GF-D8 (cell line): ENCODE results near the gene C12orf54.
"Not testable (repeated sequence)": the region's sequence is repeated elsewhere in the genome, so short reads cannot be mapped to it uniquely, and the experiment has no call there.

Experiments used
- DNase-seq: peaks from one replicate; lab custom pipeline; 2025; lab: John Stamatoyannopoulos, UW

C12orf54 gene

DNA sequence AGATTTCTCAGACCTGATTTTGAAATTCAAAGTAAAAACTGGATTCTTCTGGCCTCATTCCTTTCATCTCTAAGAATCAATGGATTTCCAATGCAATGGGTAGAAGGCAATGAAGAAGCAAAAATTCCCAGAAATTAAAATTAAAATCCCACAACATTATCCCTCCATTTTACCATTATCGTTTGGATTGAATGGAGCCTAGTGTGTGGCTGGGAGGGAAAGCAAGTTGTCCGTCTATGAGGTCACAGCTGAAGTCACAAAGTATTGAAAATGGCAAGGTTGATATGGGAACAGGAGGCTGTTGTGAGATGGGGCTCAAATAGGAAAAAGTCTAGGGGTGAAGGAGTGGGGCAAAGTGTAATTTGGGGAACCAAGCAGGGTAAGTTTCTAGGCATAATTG lies at the start of gene C12orf54:
Gene C12orf54 (plus strand): TSS at position 301 of the 400 bp plus-strand sequence. CDS start 799 bp downstream, outside the sequence.
- DNase-seq, result no peak

DNA sequence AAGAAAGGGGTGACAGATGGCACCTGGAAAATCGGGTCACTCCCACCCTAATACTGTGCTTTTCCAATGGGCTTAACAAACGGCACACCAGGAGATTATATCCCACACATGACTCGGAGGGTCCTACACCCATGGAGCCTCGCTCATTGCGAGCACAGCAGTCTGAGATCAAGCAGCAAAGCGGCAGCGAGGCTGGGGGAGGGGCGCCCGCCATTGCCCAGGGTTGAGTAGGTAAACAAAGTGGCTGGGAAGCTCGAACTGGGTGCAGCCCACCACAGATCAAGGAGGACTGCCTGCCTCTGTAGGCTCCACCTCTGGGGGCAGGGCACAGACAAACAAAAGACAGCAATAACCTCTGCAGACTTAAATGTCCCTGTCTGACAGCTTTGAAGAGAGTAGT lies 48.3 kb upstream of the C12orf54 start:
- DNase-seq, result not testable (repeated sequence)

DNA sequence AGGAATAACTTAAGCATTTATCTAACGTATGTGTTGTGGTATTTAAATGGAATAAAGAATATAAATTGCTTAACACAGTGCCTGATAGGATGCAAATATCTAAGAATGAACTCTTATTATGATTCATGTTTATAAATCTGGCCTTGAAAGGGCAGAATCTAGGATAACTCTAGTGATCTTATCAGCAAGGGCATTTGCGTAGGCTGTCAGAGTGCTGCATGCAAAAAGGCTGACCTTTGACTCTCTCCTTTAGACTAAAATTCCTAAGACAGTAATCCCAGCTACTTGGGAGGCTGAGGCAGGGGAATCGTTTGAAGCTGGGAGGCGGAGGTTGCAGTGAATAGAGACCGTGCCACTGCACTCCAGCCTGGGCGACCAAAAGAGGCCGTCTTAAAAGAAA lies 41.2 kb upstream of the C12orf54 start:
- DNase-seq, result no peak

DNA sequence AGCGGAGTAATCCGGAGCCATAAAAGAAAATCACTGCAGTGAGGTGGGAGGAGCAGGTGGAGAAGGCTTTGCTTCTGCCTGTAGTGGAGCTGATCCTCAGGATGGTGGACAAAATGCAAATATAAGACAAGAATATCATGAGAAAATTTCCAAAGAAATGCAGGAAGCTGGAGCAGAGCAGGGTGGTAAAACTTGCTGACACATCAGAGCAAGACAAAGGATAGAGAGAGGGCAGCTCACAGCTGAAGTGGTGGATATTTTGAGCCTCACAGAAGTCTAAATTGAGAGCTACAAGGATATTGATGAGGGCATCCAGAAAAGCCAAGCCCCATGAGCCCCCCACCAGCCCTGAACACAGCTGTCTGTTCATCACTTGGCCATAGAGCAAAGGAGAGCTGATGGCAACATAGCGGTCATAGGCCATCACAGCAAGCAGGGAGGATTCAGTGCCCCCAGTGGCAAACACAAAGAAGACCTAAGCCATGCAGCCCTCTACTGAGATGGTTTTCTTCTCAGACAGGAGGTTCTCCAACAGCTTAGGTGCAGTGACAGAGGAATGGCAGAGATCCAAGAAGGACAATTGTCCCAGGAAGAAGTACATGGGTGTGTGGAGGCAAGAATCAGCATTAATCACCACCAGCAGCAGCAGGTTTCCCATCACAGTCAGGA lies 40.0 kb upstream of the C12orf54 start:
- DNase-seq, result no peak

DNA sequence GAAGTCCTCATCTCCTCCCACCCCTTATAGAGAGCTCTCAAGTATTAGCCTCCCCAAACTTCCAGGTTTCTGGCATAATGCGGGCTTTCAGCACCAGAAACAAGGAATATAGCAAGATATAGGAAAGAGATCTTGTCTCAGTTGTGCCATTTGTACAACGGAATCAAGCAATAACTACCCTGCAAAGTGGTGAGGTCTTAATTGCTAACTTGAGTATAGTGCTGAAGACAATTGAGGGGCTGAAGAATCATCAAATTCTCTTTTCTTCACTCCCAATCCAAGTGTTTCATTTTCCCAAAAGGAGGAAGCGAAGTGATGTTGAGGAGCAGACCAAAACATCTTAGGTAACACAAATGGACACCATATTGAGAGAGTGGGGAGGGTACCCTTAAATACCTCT lies 36.8 kb upstream of the C12orf54 start:
- no peak for DNase-seq

DNA sequence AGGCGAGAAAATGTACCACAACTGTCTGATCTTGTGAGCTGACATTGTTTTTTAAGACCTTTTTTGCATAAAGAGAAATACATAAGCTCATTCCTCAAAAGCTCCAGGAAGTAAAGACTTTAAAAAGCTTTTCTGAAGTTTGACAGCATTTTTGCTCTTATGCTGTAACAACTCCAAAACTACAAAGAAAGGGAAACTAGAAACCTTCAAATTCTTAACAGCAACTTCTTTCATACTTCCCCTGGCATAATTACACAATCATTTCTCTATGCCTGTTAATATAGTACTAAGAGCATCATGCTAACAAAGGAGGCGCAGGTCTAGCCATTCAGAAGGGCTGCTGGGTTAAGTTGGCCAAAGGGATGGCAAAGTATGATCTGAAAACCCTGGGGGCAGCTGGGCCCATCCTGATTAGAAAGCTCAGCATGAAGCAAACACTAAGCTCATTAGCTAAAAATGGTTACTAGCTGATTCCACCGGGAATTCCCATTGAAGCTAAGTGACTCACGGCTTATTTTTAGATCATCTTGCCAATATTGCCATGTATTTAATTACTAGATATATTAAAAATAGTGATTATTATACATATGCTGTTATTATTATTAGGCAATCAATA lies 36.0 kb upstream of the C12orf54 start:
- no peak for DNase-seq

DNA sequence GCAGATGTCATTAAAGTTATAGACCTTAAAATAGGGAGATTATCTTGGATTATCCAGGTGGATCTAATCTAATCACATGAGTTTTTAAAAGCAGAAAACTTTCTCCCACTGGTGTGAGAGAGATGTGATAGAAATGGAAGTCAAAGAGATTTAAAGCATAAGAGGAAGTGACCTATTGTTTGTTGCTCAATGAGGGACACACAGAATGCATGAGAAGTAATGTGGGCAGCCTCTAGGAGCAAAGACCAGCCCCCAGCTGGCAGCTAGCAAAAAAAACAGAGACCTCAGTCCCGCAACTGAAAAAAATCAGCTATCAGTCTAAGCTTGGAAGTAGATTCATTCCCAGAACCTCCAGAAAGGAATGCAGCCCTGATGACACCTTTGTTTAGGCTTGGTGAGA lies 34.5 kb upstream of the C12orf54 start:
- no peak for DNase-seq

DNA sequence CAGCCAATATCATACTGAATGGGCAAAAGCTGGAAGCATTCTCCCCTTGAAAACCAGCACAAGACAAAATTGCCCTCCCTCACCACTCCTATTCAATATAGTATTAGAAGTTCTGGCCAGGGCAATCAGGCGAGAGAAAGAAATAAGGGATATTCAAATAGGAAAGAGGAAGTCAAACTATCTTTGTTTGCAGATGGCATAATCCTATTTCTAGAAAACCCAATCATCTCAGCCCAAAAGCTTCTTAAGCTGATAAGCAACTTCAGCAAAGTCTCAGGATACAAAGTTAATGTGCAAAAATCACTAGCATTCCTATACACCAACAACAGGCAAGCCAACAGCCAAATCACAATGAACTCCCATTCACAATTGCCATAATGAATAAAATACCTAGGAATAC lies 30.9 kb upstream of the C12orf54 start:
- DNase-seq, result no peak

DNA sequence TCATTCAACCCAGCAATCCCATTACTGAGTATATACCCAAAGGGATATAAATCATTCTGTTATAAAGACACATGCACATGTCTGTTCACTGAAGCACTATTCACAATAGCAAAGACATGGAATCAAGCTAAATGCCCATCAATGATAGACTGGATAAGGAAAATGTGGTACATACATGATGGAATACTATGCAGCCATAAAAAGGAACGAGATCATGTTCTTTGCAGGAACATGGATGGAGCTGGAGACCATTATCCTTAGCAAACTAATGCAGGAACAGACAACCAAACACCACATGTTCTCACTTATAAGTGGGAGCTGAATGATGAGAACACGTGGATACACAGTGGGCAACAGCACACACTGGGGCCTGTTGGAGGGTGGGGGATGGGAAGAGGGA lies 29.3 kb upstream of the C12orf54 start:
- DNase-seq, result not testable (repeated sequence)

DNA sequence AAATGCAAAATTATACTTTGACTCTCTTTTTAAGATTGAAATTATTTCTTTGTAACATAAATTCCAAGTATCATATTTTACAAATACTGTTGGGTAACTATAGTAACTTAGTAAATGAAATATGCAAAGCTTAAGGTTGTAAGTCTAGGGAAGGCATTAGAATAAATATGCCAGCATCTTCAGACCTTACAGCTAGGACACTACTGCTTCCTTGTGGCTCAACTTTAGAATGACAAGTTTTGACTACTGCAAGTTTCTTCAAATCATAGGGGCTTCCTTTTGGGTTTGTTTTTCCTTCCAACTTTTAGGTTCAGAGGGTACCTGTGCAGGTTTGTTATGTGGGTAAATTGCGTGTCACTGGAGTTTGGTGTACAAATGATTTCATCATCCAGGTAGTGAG lies 27.6 kb upstream of the C12orf54 start:
- DNase-seq, result no peak

DNA sequence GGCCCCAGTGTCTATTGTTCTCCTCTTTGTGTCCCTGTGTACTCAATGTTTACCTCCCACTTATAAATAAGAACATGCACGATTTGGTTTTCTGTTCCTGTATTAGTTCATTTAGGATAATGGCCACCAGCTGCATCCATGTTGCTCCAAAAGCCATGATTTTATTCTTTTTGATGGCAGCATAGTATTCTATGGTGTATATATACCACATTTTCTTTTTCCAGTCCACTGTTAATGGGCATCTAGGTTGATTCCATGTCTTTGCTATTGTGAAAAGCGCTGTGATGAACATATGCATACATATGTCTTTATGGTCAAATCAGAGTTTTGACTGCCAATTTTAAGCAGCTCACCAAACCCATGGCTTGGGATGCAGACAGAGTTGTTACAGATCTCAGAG lies 27.2 kb upstream of the C12orf54 start:
- no peak for DNase-seq

DNA sequence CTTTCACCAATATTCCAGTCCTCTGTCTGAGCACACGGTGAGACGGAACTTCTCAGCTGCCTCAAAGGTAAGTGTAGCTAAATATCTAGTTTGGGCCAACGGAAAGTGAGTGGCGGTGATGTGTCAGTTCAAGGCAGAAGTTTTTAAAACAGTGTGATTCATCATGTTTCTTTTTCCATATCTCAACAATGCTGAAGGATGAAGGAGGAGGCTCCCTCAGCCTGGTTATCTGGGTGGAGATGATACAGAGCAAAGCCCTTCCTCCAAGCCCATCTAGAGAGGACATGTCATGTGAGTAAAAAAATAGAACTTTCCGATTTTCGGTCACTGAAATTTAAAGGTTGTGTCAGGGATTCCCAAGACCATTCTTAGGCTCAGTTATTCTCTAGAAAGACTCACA lies 23.0 kb upstream of the C12orf54 start:
- no peak for DNase-seq

DNA sequence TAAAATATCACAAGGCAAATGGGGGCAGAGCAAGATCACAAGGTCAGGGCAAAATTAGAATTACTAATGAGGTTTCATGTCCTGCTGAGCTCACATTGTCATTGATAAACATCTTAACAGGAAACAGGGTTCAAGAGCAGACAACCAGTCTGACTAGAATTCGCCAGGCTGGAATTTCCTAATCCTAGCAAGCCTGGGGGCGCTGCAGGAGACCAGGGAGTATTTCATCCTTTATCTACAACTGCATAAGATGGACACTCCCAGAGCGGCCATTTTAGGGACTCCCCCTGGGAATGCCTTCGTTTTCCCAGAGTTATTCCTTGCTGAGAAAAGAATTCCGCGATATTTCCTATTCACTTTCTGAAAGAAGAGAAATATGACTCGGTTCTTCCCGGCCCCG lies 13.3 kb upstream of the C12orf54 start:
- DNase-seq, result not testable (repeated sequence)

DNA sequence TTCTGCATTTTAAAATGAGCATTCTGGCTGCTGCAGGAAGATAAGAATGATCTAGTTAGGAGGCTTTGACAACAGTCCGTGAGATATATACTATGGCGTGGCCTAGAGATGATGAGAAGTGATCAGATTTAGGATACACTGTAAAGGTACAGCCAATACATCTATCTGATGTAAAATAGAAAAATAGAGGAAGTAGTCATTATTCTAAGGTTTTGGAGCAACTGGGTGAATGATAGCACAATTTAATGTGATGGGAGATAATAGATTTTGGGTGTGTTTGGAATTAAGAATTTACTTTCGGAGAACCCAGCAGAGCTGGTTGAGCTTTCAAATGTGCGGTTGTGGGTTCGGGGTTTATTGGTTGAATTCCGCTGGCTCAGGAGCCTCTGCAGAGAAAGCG lies 10.0 kb upstream of the C12orf54 start, which contains the start of gene ANP32D:
Gene ANP32D (plus strand): TSS at position 301 of the 400 bp plus-strand sequence. CDS start 106 bp downstream, outside the sequence.
- no peak for DNase-seq

DNA sequence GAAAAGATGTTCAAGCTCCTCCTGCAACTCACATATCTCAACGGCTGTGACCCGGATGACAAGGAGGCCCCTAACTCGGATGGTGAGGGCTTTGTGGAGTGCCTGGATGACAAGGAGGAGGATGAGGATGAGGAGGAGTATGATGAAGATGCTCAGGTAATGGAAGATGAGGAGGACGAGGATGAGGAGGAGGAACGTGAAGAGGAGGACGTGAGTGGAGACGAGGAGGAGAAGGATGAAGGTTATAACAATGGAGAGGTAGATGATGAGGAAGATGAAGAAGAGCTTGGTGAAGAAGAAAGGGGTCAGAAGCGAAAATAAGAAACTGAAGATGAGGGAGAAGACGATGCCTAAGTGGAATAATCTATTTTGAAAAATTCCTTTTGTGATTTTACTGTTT lies 9.2 kb upstream of the C12orf54 start:
- DNase-seq, result no peak

DNA sequence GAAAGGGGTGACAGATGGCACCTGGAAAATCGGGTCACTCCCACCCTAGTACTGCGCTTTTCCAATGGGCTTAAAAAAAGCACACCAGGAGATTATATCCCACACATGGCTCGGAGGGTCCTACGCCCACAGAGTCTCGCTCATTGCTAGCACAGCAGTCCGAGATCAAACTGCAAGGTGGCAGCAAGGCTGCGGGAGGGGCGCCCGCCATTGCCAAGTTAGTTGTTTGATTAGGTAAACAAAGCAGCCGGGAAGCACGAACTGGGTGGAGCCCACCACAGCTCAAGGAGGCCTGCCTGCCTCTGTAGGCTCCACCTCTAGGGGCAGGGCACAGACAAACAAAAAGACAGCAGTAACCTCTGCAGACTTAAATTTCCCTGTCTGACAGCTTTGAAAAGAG lies 7.8 kb upstream of the C12orf54 start:
- DNase-seq, result not testable (repeated sequence)

DNA sequence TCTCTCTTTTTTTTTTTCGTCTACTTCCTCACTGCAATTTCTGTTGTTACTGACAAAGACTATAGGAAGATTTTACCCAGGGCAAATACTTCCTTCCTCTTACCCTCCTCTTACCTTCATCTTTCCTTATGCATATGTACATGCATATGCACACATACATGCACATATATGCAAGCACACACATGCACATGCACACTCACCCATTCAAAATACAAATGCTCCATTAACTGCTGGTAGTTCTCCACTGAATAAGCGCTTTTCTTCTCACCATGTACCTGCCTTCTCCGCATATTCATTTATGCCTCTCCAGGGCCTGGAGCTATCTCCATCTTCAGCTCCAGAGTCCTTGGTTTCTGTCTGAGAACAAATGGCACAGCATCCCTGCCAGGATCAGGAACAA lies 632 bp downstream of the C12orf54 start:
- DNase-seq, result no peak

DNA sequence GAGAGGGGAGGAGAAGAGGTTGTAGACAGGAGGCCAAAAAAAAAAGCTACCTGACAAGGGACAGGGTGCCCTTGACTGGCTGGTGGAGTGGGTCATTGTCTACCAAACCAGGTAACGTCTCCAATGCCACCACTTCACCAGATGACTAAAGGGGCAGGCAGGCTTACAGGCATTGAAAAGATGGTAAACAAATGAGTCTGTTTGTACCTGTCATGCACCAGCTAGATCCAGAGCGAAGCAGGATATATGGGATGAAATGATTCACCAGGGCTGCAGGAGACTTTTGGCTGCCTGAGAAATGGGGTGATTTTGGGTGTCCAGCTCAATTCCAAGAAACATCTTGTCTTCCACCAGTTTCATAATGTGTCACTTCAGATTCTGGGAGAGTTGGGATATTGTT lies 4.0 kb downstream of the C12orf54 start:
- no peak for DNase-seq

DNA sequence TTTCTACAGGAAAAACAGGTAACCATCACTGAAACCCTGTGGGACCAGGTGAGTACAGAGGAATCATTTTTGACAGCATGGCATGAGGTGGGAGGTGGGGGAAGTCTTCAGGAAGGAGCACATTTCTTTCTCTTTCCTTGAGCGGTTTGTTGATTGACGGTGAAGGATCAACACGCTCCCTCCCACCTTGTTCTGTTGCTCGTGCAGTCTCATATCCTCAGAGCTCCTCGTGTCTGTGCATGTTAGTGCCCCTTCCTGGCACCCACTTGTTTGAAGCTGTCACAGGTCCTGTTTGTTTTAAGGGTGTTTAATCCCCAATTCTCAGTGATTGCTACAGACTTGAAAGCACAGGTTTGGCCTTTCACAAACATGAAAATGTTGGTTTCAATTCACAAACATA lies 4.4 kb downstream of the C12orf54 start:
- no peak for DNase-seq

DNA sequence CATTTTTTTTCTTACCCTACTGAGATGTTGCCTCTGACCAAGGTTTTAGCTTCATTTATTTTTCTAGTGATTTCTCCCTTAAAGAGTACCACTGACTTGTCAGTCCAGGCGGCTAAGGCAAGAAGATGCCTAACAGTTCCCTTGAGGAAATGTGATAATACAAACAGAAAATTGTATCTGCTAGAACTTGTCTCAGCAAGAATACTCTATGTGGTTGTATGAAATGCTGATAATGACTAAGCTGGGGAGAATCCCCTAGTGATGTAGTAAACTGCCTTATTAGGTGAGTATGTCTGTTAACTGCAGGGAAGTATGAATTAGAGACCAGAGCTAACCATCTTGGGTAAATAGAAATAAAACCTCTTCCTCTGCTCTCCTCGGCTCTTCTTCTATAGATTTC lies 6.7 kb downstream of the C12orf54 start:
- DNase-seq, result no peak

DNA sequence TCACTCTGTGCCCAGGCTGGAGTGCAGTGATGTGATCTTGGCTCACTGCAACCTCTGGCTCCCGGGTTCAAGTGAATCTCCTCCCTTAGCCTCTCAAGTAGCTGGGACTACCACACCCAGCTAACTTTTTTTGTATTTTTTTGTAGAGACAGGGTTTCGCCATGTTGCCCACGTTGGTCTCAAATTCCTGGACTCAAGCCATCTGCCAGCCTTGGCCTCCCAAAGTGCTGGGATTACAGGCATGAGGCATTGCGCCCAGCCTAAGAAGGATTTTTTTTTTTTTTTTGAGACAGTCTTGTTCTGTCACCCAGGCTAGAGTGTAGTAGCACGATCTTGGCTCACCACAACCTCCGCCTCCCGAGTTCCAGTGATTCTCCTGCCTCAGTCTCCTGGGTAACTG lies 7.2 kb downstream of the C12orf54 start:
- DNase-seq, result not testable (repeated sequence)

DNA sequence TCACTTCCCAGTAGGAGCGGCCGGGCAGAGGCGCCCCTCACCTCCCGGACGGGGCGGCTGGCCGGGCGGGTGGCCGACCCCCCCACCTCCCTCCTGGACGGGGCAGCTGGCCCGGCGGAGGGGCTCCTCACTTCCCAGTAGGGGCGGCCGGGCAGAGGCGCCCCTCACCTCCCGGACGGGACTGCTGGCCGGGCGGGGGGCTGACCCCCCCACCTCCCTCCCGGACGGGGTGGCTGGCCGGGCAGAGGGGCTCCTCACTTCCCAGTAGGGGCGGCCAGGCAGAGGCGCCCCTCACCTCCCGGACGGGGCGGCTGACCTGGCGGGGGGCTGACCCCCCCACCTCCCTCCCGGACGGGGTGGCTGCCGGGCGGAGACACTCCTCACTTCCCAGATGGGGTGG lies 18.0 kb downstream of the C12orf54 start:
- DNase-seq, result not testable (repeated sequence)

DNA sequence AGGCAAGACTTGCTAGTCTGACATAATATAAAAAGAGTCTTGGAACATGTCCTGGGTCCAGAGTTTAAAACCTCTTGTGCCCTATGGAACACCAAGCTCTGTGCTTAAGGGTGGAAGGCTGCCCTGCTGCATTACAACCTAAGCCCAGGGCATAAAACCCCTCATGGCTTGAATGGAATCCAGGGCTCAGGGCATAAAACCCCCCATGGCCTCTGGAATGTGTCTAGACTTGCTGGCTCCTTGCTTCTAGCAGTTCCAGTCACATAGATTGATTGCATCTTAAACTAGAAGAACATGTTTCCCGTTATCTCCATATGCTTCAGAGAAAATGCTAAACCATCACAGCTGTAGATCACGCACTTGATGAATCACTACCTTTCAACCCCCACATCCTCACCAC lies 24.5 kb downstream of the C12orf54 start:
- DNase-seq, result not testable (repeated sequence)

DNA sequence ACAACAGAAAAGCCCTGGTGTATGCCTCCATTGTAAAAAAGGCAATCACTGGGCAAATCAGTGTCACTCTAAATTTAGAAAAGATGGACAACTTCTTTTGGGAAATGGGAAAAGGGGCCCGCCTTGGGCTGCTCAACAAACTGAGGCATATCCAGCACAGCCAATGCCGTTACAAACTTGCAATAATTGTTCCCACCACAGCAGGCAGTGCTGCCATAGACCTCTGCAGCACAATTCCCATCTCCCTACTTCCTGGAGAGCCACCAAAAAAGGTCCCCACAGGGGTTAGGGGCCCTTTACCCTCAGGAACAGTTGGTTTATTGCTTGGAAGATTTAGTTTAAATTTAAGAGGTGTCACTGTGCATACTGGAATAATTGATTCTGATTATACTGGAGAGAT lies 26.7 kb downstream of the C12orf54 start:
- DNase-seq, result no peak
